ENCODE data around the gene RB1.

GRCh38 chr13:48275507-48275906 lies 28.0 kb upstream of the RB1 start:
- no peak for TF ChIP-seq CTCF (IDR thresholded peaks at IDR 0.05; ENCODE audit: low read depth, low read length)
- no peak for TF ChIP-seq EZH2phosphoT487 (IDR thresholded peaks at IDR 0.05; ENCODE audit: low read depth)
